GM23248 (cell line): ENCODE measurements around the gene MIOX.

ENCODE experiments used
- EZH2 ChIP-seq: fragments of 200-600 bp; sonication (generic); IDR thresholded peaks from 2 replicates; pipeline ENCODE4 v1.6.1; 2018; ENCODE audit warnings: antibody characterized with exemption, mild to moderate bottlenecking; ENCODE audit not compliant: insufficient read depth, poor library complexity, severe bottlenecking
- EZH2phosphoT487 ChIP-seq: fragments of 200-600 bp; sonication (generic); IDR thresholded peaks from 2 replicates; pipeline ENCODE4 v1.6.1; 2018; ENCODE audit warnings: antibody characterized with exemption, moderate library complexity, mild to moderate bottlenecking, low read depth; ENCODE audit not compliant: insufficient read depth

DNA sequence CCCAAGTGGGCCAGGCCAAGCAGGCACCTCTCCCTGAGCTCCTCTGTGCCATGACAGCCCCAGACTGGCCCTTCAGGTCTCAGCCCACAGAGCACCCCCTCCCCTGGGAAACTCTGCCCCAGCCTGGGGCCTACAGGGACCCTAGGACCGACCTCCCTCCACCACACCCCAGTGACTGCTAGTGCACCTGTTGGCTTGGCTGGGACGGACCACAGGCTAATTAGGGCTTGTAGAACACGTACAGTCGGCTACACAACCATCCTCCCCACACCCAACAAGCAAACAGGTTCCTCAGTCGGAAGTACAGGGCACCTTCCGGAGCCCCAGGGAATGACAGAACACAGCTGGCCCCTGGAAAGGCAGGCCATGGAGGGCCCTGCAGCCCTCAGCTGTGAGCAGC, 16.2 kb upstream of the MIOX start:
- no peak for TF ChIP-seq EZH2
- TF ChIP-seq EZH2phosphoT487, result no peak
